HG03039 (cell line): Measurements from ENCODE around the gene PLA2R1.
"Not testable (repeated sequence)": the region's sequence is repeated elsewhere in the genome, so short reads cannot be mapped to it uniquely, and the experiment has no call there.

Experiments
- ATAC-seq: cut with Tn5 transposase; IDR thresholded peaks from one replicate; pipeline ENCODE4 v1.9.1; 2021; ENCODE audit warnings: mild to moderate bottlenecking, moderate library complexity; ENCODE audit not compliant: unreplicated experiment

Gene PLA2R1

GRCh38 chr2:160063879-160064612 is 1.6 kb upstream of the PLA2R1 start:
- ATAC-seq: no peak

DNA sequence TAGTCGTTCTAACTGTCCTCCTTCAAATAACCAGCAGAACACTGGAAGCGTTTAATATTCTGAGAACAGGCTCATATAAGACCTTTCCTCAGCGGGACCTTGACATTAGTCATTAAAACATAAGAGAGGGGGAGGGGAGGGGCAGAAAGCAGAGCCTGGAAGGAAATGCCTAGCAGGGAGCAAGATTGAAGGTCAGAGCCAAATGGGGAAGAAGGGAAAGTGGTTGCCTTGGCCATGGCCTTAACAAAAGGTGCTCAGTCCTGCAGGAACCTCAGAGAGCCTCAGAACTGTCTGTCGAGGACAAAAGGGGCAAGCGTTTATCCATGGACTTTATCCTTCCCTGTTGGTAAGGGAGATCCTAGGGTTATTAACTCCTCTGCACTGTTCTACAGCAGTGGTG is 856 bp upstream of the PLA2R1 start:
- no peak for ATAC-seq

DNA sequence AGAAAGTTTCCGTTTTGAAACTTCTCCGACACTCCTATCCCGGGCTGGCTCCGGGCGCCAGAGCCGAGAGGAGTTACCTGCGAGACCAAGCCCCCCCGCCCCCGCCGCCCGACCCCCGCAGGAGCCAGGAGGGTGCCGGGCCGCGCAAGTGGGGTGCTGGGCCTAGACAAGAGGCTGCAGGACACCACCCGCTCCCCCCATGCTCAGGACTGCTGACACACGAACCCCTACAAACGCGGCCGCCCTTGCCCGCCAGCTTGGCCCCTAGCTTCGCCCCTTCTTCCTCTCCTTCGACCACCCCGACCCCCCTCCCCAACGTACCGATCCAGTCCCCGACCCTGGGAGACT is 497 bp downstream of the PLA2R1 start:
- no peak for ATAC-seq

GRCh38 chr2:160061533-160061932 is 882 bp downstream of the PLA2R1 start:
- ATAC-seq: no peak

DNA sequence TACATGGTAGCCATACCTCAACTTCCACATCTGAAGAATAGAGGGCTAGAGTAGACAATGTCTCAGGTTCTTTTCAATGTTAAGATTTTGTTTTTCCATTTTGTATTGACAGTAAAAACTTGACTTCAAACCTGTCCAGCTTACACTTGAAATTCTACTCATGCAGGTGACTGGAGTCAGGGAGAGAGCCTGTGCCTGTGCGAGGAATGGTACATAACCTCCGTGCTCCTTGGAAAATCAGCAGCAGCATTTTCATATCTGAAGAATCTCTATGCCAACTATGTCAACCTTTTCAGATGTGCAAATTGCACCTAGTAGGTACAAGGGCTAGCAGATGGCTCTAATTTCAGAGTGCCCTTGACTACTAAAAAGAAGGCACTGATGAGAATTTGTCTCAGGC is 2.1 kb downstream of the PLA2R1 start:
- ATAC-seq: no peak

DNA sequence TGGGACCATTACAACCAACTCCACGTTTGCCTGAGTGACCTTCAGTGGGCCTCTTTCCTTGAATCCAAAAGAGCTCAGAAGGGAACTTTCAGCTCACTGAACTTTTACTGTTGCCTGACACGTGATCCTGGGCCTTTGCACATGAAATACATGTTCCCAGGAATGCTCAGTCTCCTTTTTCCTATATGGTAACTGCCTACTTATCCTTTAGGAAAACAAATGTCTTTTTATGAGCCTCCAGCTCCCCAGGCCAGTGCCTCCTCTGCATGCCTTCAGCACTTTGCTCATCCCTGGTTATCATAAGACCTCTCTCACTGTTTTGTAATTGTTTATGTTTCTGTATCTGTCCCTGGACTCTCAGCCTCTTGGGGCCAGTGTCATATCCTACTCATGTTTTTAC is 5.1 kb downstream of the PLA2R1 start:
- ATAC-seq: no peak

GRCh38 chr2:160055726-160056108 is 6.7 kb downstream of the PLA2R1 start:
- no peak for ATAC-seq

DNA sequence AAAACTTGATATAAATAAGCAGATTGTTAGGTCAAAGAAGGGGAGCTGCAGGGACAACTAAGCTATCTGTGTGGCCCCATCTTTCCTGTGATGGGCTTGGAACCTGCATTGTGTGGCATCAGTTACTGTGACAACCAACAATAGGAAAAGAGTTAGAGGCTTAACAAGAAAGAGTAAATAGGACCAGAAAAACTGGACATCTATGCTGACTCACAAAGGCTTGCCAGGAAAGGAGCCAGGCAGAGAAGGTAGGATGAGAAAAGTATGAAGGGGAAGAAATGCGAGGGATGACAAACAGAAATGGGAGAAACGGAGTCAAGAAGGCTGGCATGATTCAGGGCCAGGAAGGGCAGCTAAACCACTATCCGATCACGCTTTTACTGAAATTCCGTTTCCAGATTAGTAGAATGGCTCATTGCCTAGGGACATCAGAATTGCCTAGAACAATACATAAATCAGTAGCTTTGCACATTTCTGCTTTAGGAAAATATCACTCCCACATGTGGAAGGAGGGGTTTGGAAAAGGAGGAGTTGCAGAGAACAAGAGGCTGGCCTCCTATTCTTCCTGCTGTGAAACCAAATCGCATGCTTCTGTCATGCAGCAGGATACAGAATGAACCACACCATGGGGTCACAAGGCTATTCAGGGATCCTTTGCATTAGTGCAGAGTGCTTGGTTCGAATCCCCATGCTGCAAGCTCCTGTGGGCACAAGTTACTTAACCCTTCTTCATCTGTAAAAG is 7.3 kb downstream of the PLA2R1 start:
- ATAC-seq: no peak

DNA sequence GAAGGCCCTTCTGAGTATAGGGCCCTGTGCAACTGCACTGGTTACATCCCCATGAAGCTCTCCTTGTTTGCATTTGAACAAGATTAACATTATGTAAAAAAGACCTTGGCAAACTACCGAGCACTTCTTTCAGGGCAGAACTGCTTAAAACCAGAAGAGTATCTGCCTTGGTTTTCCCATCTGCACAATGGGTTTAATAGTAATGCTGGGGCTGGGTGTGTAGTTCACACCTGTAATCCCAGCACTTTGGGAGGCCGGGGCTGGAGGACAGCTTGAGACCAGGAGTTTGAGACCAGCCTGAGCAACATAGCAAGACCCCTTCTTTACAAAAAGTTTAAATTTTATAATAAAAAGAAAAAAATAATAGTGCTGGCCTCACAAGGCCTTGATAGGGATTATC is 8.5 kb downstream of the PLA2R1 start:
- no peak for ATAC-seq

GRCh38 chr2:160052531-160052930 is 9.9 kb downstream of the PLA2R1 start:
- no peak for ATAC-seq

GRCh38 chr2:160051371-160051800 is 11.0 kb downstream of the PLA2R1 start:
- no peak for ATAC-seq

- no peak for ATAC-seq
These were observed 12.3 kb downstream of the PLA2R1 start for GRCh38 chr2:160050147-160050546.

DNA sequence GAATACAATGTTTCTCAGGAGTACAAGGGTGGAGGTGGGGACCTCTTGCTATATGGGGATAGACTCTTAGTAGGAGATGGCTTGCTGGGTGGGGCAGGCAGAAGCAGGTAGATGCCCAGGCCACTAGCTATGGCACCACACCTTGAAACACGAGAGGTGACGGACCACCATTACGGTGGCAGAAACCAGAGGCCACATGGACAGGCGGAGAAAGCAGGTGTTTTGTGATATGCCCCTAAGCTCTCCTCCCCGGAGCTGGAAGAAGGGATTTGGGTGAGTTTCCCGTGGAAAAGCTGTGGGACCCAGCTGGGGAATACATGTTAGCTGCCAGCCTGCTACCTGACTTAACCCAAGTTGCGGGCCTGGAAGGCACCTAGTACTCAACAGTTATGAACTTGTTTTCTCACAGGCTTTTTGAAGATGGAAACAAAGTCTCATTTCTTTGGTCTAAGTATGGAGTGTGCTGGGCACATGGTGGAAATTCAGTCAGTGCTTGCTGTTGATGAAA is 16.7 kb downstream of the PLA2R1 start:
- ATAC-seq: no peak

DNA sequence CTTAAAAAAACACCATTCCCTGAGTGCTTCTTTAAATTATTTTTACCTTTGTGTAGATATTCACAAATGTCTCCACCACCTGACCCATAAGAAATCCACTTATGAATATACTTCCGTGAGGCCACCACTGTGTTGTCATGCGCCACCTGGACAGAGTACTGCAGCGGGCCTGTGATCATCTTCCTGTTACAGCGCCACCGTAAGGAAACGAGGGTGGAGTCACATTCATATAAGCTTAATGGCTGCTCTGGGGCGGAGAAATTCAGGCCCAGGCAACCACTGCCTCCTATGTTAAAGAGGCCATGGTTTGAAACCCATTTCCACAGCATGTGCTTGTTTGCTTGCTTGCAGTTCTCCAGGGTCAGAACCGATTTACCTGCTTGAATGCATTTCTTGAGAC is 17.7 kb downstream of the PLA2R1 start:
- no peak for ATAC-seq

GRCh38 chr2:160043265-160043664 is 19.1 kb downstream of the PLA2R1 start:
- no peak for ATAC-seq

- no peak for ATAC-seq
These were observed 20.4 kb downstream of the PLA2R1 start for GRCh38 chr2:160042054-160042453.

- ATAC-seq: no peak
These were observed 21.3 kb downstream of the PLA2R1 start for GRCh38 chr2:160041091-160041490.

DNA sequence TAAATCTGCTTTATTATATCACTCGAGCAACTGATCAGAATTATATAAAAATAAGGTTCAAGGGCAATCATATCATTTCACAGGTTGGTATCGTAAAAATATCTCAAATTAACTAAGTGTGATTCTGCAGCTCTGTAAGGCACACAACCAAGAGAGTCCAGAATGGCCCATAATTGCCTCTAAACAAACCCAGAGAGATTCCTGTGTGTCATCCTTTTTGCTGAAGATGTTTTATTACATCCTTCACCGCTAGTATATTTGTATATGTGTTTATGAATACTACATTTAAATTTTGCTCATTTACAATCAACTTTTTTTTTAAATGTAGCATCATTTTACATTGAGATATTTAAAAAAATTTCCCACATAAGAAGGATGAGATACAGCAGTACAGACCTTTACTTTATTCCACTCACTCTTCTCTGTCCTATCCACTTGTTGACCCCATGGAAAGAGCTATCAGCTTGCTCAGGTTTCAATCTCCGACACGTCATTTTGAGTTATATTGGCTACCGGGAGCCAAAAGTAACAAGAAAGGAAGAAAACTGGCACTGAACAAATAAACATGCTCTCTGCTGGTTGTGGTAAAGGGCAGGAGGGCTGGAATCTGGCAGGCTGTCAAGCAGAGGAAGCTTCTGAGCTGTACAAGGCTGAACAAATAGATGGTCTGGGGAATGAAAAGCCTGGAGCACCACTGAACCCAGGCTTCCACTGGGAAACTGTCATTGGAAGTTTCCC is 23.1 kb downstream of the PLA2R1 start:
- no peak for ATAC-seq

GRCh38 chr2:160038662-160039061 is 23.8 kb downstream of the PLA2R1 start:
- not testable (repeated sequence) for ATAC-seq

- no peak for ATAC-seq
These were observed 25.7 kb downstream of the PLA2R1 start for GRCh38 chr2:160036736-160037135.

DNA sequence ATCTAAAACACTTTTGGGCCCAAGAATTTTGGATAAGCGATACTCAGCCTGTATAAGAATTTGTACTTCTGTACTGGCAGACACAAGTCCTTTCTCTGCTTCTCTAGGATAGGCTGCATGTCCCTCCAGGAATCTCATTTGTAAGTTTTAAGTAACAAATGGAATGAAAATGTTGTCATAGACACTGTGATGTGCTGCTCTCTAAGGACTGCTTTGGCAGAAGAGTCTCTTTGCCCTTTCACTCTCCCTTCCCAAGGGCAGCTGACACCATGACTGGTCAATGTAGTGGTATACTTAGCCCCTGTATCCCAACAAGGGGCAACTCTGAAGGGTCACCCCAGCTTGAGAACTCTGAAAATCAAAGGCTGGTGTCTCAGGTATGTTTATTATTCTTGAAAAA is 27.3 kb downstream of the PLA2R1 start:
- no peak for ATAC-seq

DNA sequence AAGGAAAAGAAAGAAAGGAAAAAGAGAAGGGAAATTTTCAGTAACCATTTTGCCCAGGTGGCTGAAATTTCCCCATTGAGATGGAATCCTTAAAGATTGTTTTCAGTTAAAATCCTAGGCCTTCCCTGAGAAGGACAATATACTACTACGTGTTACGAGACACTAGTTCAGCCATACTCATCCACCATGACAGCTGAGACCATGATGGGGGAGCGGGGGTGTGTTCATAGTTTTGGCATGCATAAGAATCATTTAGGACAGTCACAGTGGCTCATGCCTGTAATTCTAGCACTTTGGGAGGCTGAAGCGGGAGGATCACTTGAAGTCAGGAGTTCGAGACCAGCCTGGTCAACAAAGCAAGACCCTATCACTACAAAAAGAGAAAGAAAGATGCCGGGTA is 28.0 kb downstream of the PLA2R1 start:
- ATAC-seq: no peak
